ENCODE data around the gene SNX5. TPM values are rescaled to one million over a fixed set of nuclear protein-coding genes. Genes with fewer than 3 reads are reported as not detected.

SNX5 gene
- total and polyA plus RNA-seq, 9 of the 15 experiments (the other 6 are each of a cell fraction or from before 2014, with no cell fraction given) = 53.5 to 276 (median 160) TPM

- no peak for TF ChIP-seq XRCC4 (IDR thresholded peaks at IDR 0.05; ENCODE audit: extremely low read depth, insufficient read depth, insufficient read length)
- TF ChIP-seq REST (IDR thresholded peaks at IDR 0.05; ENCODE audit: borderline replicate concordance) = 0 out of 2 replicates have a peak, but pooled peaks have one; percentile 3
- no peak for TF ChIP-seq REST (CRISPR knock-in tag; IDR thresholded peaks at IDR 0.05; ENCODE audit: low read depth)
- TF ChIP-seq POLR2H (tag; IDR thresholded peaks at IDR 0.05; ENCODE audit: low read depth) = peak; percentile 39; the same call in 1 of the 2 replicates
- peak; percentile 1 for TF ChIP-seq SMAD1 (IDR thresholded peaks at IDR 0.05; ENCODE audit: low read depth, low read length, partially characterized antibody)
- no peak for TF ChIP-seq TCF3 (CRISPR knock-in tag; IDR thresholded peaks at IDR 0.05)
- 0 out of 2 replicates have a peak, but pooled peaks have one; percentile 54 for TF ChIP-seq SRSF3 (IDR thresholded peaks at IDR 0.05; ENCODE audit: insufficient read depth, low read length)
- TF ChIP-seq NR2C2 (CRISPR knock-in tag; IDR thresholded peaks at IDR 0.05) = no peak; the same call in 1 of the 2 replicates
- peak; percentile 39 for TF ChIP-seq NR2C2 (tag; IDR thresholded peaks at IDR 0.05)
- TF ChIP-seq TAF1 (IDR thresholded peaks at IDR 0.05; ENCODE audit: control insufficient read depth, extremely low read depth, insufficient read depth, low read length, severe bottlenecking) = peak; percentile 3
- TF ChIP-seq ELF1 (tag; IDR thresholded peaks at IDR 0.05) = peak; percentile 29; the same call in 1 of the 2 replicates
- TF ChIP-seq SIN3A (IDR thresholded peaks at IDR 0.05; ENCODE audit: borderline replicate concordance in 2 of 2, control insufficient read depth in 1 of 2, low read depth in 2 of 2, low read length in 2 of 2) = peak in 1 of 2 experiments; percentile 39; a peak in 1 of 4 replicates
- no peak for TF ChIP-seq TOE1 (IDR thresholded peaks at IDR 0.05; ENCODE audit: borderline replicate concordance)
- TF ChIP-seq TOE1 (CRISPR knock-in tag; IDR thresholded peaks at IDR 0.05; ENCODE audit: borderline replicate concordance, low read depth) = no peak
These were observed 787 bp upstream of the SNX5 start (continued) for GRCh38 chr20:17969278-17969883.

All from K562 (cell line).